OCI-LY7 (cell line): Measurements from ENCODE around the gene OAS2.

ENCODE experiments used
- CTCF ChIP-seq: fragments of 200-600 bp; sonication (generic); conservative IDR thresholded peaks from 2 replicates; pipeline ENCODE4 v1.5.1; 2014; ENCODE audit warnings: mild to moderate bottlenecking, antibody characterized with exemption, low read length, moderate library complexity, mixed read lengths
- EZH2phosphoT487 ChIP-seq: fragments of 200-600 bp; sonication (generic); IDR thresholded peaks from 2 replicates; pipeline ENCODE4 v1.6.1; 2018; ENCODE audit warnings: low read depth, borderline replicate concordance, mild to moderate bottlenecking, mixed run types, antibody characterized with exemption, low read length, moderate library complexity, mixed read lengths

DNA sequence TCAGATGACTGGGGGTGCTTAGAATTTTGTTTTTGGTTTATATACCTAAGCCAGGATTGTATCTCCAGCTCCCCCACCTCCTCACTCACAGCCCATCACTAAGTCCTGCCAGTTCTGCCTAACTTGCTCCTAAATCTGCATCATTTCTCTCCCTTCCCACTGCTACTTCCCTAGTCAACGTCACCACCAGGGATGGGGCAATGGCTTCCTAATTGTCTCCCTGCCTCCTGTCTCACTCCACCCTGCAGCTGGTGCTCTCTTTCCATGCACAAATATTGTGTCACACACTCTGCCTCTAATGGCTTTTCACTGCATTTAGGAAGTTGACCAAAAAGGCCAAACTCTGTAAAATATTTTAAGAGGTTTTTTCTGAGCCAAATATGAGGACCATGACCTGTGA, 11.5 kb downstream of the OAS2 start:
- TF ChIP-seq CTCF, result no peak
- TF ChIP-seq EZH2phosphoT487, result no peak
